HEK293 (cell line): ENCODE results near the gene SUPT3H.
"Not testable (repeated sequence)": the region's sequence is repeated elsewhere in the genome, so short reads cannot be mapped to it uniquely, and the experiment has no call there.

ENCODE experiments used
- CTCF ChIA-PET: fragments of 350-600 bp; formaldehyde crosslinking; extraction: SDS; loops from one replicate; lab custom pipeline; 2021; ENCODE audit warnings: antibody characterized with exemption; lab: Yijun Ruan, JAX
- POLR2A ChIA-PET: fragments of 300-600 bp; formaldehyde crosslinking; extraction: SDS; loops from one replicate; lab custom pipeline; 2020; ENCODE audit warnings: antibody characterized with exemption, inconsistent platforms; lab: Yijun Ruan, JAX
- H3K27ac ChIP-seq: fragments of 200-500 bp; sonication (Bioruptor generic); 2 replicates; pipeline ENCODE4 v1.5.1; 2014; ENCODE audit warnings: low read depth, low read length, control low read depth, inconsistent platforms; ENCODE audit errors: extremely low read depth
- H3K36me3 ChIP-seq, 2 experiments: fragments of 200-500 bp in 1 of 2; sonication (Bioruptor generic) in 1 of 2; 1 replicate in 1 of 2; 2 replicates in 1 of 2; pipeline ENCODE4 v1.5.1; 2014 to 2017; ENCODE audit warnings: inconsistent platforms in 2 of 2, low read length in 2 of 2; ENCODE audit not compliant: control insufficient read depth in 2 of 2, insufficient read depth in 1 of 2
- H3K4me1 ChIP-seq: fragments of 200-500 bp; sonication (Bioruptor generic); 2 replicates; pipeline ENCODE4 v1.5.1; 2014; ENCODE audit warnings: mild to moderate bottlenecking, low read length, inconsistent platforms; ENCODE audit not compliant: control insufficient read depth, insufficient read depth
- H3K4me3 ChIP-seq: 2 replicates; pipeline ENCODE4 v1.5.1; 2011; ENCODE audit warnings: low read depth, mild to moderate bottlenecking, control low read depth, low read length, moderate library complexity
- H3K9me3 ChIP-seq: fragments of 200-500 bp; sonication (Bioruptor generic); 2 replicates; pipeline ENCODE4 v1.5.1; 2014; ENCODE audit warnings: low read depth, low read length, inconsistent platforms; ENCODE audit not compliant: control insufficient read depth, insufficient read depth
- BCL11B ChIP-seq: fragments of 450-650 bp; formaldehyde crosslinking; IDR thresholded peaks from 2 replicates; pipeline ENCODE4 v1.5.1; 2016; ENCODE audit warnings: low read depth, missing biosample characterization, missing genetic modification characterization
- GFI1B ChIP-seq: fragments of 450-650 bp; formaldehyde crosslinking; IDR thresholded peaks from 2 replicates; pipeline ENCODE4 v1.5.1; 2016; ENCODE audit warnings: missing biosample characterization, missing genetic modification characterization
- GLIS2 ChIP-seq: fragments of 450-650 bp; formaldehyde crosslinking; IDR thresholded peaks from 2 replicates; pipeline ENCODE4 v1.5.1; 2016; ENCODE audit warnings: missing biosample characterization, missing genetic modification characterization
- KLF7 ChIP-seq: fragments of 450-650 bp; formaldehyde crosslinking; IDR thresholded peaks from 2 replicates; pipeline ENCODE4 v1.5.1; 2016; ENCODE audit warnings: missing biosample characterization, missing genetic modification characterization, borderline replicate concordance
- MEIS1 ChIP-seq: sonication (generic); formaldehyde crosslinking; IDR thresholded peaks from 2 replicates; pipeline ENCODE4 v1.8.1; 2022; ENCODE audit warnings: missing genetic modification reagents, mild to moderate bottlenecking, borderline replicate concordance
- MZF1 ChIP-seq: fragments of 450-650 bp; formaldehyde crosslinking; IDR thresholded peaks from 2 replicates; pipeline ENCODE4 v1.5.1; 2017; ENCODE audit warnings: missing biosample characterization, missing genetic modification characterization, borderline replicate concordance
- PRDM1 ChIP-seq: fragments of 450-650 bp; formaldehyde crosslinking; IDR thresholded peaks from 2 replicates; pipeline ENCODE4; 2016; ENCODE audit warnings: missing biosample characterization, missing genetic modification characterization
- WT1 ChIP-seq: fragments of 450-650 bp; formaldehyde crosslinking; IDR thresholded peaks from 2 replicates; pipeline ENCODE4 v1.5.1; 2016; ENCODE audit warnings: missing biosample characterization, missing genetic modification characterization
- ZIC2 ChIP-seq: fragments of 450-650 bp; formaldehyde crosslinking; IDR thresholded peaks from 2 replicates; pipeline ENCODE4 v1.5.1; 2016; ENCODE audit warnings: missing biosample characterization, missing genetic modification characterization
- ZNF146 ChIP-seq: fragments of 450-650 bp; formaldehyde crosslinking; IDR thresholded peaks from 2 replicates; pipeline ENCODE4 v1.5.1; 2016; ENCODE audit warnings: missing biosample characterization, missing genetic modification characterization
- ZNF175 ChIP-seq: fragments of 450-650 bp; formaldehyde crosslinking; IDR thresholded peaks from 2 replicates; pipeline ENCODE4 v1.5.1; 2016; ENCODE audit warnings: missing biosample characterization, missing genetic modification characterization
- ZNF221 ChIP-seq: fragments of 450-650 bp; formaldehyde crosslinking; IDR thresholded peaks from 2 replicates; pipeline ENCODE4 v1.5.1; 2017; ENCODE audit warnings: missing biosample characterization, missing genetic modification characterization, borderline replicate concordance
- ZNF239 ChIP-seq: fragments of 450-650 bp; formaldehyde crosslinking; IDR thresholded peaks from 2 replicates; pipeline ENCODE4 v1.5.1; 2016; ENCODE audit warnings: missing biosample characterization, missing genetic modification characterization
- ZNF26 ChIP-seq: fragments of 450-650 bp; formaldehyde crosslinking; IDR thresholded peaks from 2 replicates; pipeline ENCODE4 v1.5.1; 2016; ENCODE audit warnings: missing biosample characterization, missing genetic modification characterization
- ZNF266 ChIP-seq: fragments of 450-650 bp; formaldehyde crosslinking; IDR thresholded peaks from 2 replicates; pipeline ENCODE4 v1.5.1; 2016; ENCODE audit warnings: missing biosample characterization, missing genetic modification characterization, low read depth
- ZNF292 ChIP-seq: fragments of 450-650 bp; formaldehyde crosslinking; IDR thresholded peaks from 2 replicates; pipeline ENCODE4 v1.5.1; 2016; ENCODE audit warnings: low read depth, missing biosample characterization, missing genetic modification characterization, borderline replicate concordance
- ZNF341 ChIP-seq: fragments of 450-650 bp; formaldehyde crosslinking; IDR thresholded peaks from 2 replicates; pipeline ENCODE4; 2016; ENCODE audit warnings: low read depth, missing biosample characterization, missing genetic modification characterization
- ZNF398 ChIP-seq: fragments of 450-650 bp; formaldehyde crosslinking; IDR thresholded peaks from 2 replicates; pipeline ENCODE4 v1.5.1; 2017; ENCODE audit warnings: missing biosample characterization, missing genetic modification characterization
- ZNF580 ChIP-seq: fragments of 450-650 bp; formaldehyde crosslinking; IDR thresholded peaks from 2 replicates; pipeline ENCODE4 v1.5.1; 2016; ENCODE audit warnings: missing biosample characterization, missing genetic modification characterization
- ZNF600 ChIP-seq: fragments of 450-650 bp; formaldehyde crosslinking; IDR thresholded peaks from 2 replicates; pipeline ENCODE4 v1.5.1; 2016; ENCODE audit warnings: missing biosample characterization, missing genetic modification characterization
- ZNF624 ChIP-seq: fragments of 450-650 bp; formaldehyde crosslinking; IDR thresholded peaks from 2 replicates; pipeline ENCODE4 v1.5.1; 2017; ENCODE audit warnings: missing biosample characterization, missing genetic modification characterization

Gene SUPT3H

GRCh38 chr6:45184040-45184439, 193.7 kb downstream of the SUPT3H start:
- TF ChIP-seq MEIS1 (CRISPR knock-in tag) (no peak), ZNF239 (tag by site-specific recombination) (no peak), WT1 (no peak), ZNF600 (tag by site-specific recombination) (no peak), ZNF146 (tag by site-specific recombination) (no peak), BCL11B (no peak), ZNF26 (tag by site-specific recombination) (no peak), PRDM1 (no peak), GFI1B (tag by site-specific recombination) (no peak), ZNF580 (no peak), ZNF624 (tag by site-specific recombination) (no peak), ZNF175 (tag by site-specific recombination) (no peak), ZIC2 (no peak), ZNF221 (tag by site-specific recombination) (no peak), ZNF398 (no peak)
- no peaks in the 10 kb centered on the region for H3K36me3 ChIP-seq

GRCh38 chr6:45176373-45176772, 201.4 kb downstream of the SUPT3H start:
- CTCF ChIA-PET, H3K27ac ChIP-seq, H3K9me3 ChIP-seq, H3K4me3 ChIP-seq, H3K36me3 ChIP-seq, H3K4me1 ChIP-seq, POLR2A ChIA-PET: not testable (repeated sequence)
- 0 out of 2 replicates have a peak, but pooled peaks have one; percentile 16 for TF ChIP-seq GLIS2 (tag by site-specific recombination)

More at GRCh38 chr6:45184040-45184439, 193.7 kb downstream of the SUPT3H start:
- H3K27ac ChIP-seq, result no peak overlapping the region
- POLR2A ChIA-PET, result no interaction called here
- H3K9me3 ChIP-seq, result no peaks in the 10 kb centered on the region
- H3K4me3 ChIP-seq, result no peak overlapping the region
- H3K4me1 ChIP-seq, result no peaks in the 10 kb centered on the region
- CTCF ChIA-PET, result interaction anchor here (0.7 kb wide), 1 partner anchor 926 kb away, joined by 3 read pairs; no protein-coding TSS in a partner anchor

GRCh38 chr6:45175272-45175671, 202.5 kb downstream of the SUPT3H start:
- H3K9me3 ChIP-seq, result no peaks in the 10 kb centered on the region
- POLR2A ChIA-PET, result no interaction called here

More at GRCh38 chr6:45175272-45175671, 202.5 kb downstream of the SUPT3H start:
- Histone ChIP-seq H3K36me3 (no peaks in the 10 kb centered on the region), H3K4me3 (no peak overlapping the region), H3K4me1 (peaks cover 9% of the 10 kb centered on the region; the same call in 1 of the 2 replicates), H3K27ac (no peak overlapping the region)
- CTCF ChIA-PET, result interaction anchor here (0.6 kb wide), 1 partner anchor 62 kb away, joined by 3 read pairs; no protein-coding TSS in a partner anchor
- TF ChIP-seq KLF7 (tag by site-specific recombination), result no peak
- peak; percentile 92 for TF ChIP-seq MZF1 (tag by site-specific recombination)
- TF ChIP-seq ZNF341 (tag by site-specific recombination), result peak; percentile 39
- TF ChIP-seq ZNF292, result no peak
- no peak for TF ChIP-seq ZNF266 (tag by site-specific recombination)
